ENCODE data around the gene RHOV. TPM values are rescaled to one million over a fixed set of nuclear protein-coding genes. Genes with fewer than 3 reads are reported as not detected.

RHOV gene
- total RNA-seq, 2 experiments from 2014 or later = 0.63 to 1.5 TPM

DNA sequence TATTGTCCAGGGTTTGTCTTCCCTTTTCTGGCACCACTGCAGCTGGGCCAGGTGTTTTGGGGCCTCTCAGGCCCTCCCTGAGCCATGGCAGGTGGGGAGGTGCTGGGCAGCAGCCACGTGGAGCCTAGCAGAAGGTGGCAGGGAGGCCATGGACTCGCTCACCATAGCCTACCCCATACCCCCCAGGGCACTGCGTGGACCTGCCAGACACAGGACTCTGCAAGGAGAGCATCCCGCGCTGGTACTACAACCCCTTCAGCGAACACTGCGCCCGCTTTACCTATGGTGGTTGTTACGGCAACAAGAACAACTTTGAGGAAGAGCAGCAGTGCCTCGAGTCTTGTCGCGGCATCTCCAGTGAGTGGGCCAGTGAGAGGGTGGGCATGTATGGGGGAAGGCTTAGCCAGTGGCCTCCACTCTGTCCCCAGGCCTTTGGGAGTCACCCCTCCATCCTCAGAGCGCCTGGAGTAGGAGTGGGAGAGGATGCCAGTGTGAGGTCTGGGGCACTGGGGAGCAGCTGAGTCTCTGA, 18.3 kb downstream of the RHOV start:
- intact Hi-C loops (cut with micrococcal nuclease; ENCODE audit: unreplicated experiment) = loop anchor here (5.0 kb wide), 1 partner anchor 97 kb away; the partner anchor contains the start of gene CHAC1

GRCh38 chr15:40854161-40854560, 19.9 kb downstream of the RHOV start:
- H3K4me3 ChIP-seq (ENCODE audit: low read depth, low read length, poor library complexity, severe bottlenecking) = no peak overlapping the region
- H3K9me3 ChIP-seq (ENCODE audit: low read length) = no peaks in the 10 kb centered on the region
- no peaks in the 10 kb centered on the region for H3K9me2 ChIP-seq (ENCODE audit: insufficient read depth, low read length)
- no peak overlapping the region for H3K27ac ChIP-seq (ENCODE audit: low read depth, low read length, poor library complexity, severe bottlenecking)
- no peaks in the 10 kb centered on the region for H4K20me1 ChIP-seq (ENCODE audit: insufficient read depth, low read length)
- intact Hi-C loops (cut with micrococcal nuclease; ENCODE audit: unreplicated experiment) = no loop called here
- peaks cover 15% of the 10 kb centered on the region for H3K4me1 ChIP-seq (ENCODE audit: insufficient read depth, low read length, poor library complexity, severe bottlenecking)
- no peak overlapping the region for H2AFZ ChIP-seq (ENCODE audit: low read length)
- H3K4me2 ChIP-seq (ENCODE audit: low read length) = no peak overlapping the region
- no peak for TF ChIP-seq EZH2phosphoT487 (IDR thresholded peaks at IDR 0.05; ENCODE audit: borderline replicate concordance, low read depth, low read length)
- POLR2A ChIA-PET = no interaction called here
- DNase-seq (ENCODE audit: low spot score) = no peak
- CTCF ChIA-PET (ENCODE audit: unreplicated experiment) = no interaction called here
- H3K79me2 ChIP-seq (ENCODE audit: insufficient read depth, low read depth, low read length) = no peaks in the 10 kb centered on the region
- BruUV-seq (replicated peaks) = no TSS peak
- no peaks in the 10 kb centered on the region for H3K36me3 ChIP-seq (ENCODE audit: insufficient read depth, low read length)

More for the DNA sequence above, 18.3 kb downstream of the RHOV start:
- Histone ChIP-seq H3K9me2 (ENCODE audit: insufficient read depth, low read length) (no peaks in the 10 kb centered on the region), H3K36me3 (ENCODE audit: insufficient read depth, low read length) (no peaks in the 10 kb centered on the region), H3K4me1 (ENCODE audit: insufficient read depth, low read length, poor library complexity, severe bottlenecking) (peaks cover 17% of the 10 kb centered on the region), H2AFZ (ENCODE audit: low read length) (no peak overlapping the region), H3K4me3 (ENCODE audit: low read depth, low read length, poor library complexity, severe bottlenecking) (no peak overlapping the region), H3K79me2 (ENCODE audit: insufficient read depth, low read depth, low read length) (no peaks in the 10 kb centered on the region), H3K4me2 (ENCODE audit: low read length) (no peak overlapping the region), H3K9me3 (ENCODE audit: low read length) (no peaks in the 10 kb centered on the region), H3K27ac (ENCODE audit: low read depth, low read length, poor library complexity, severe bottlenecking) (no peak overlapping the region), H4K20me1 (ENCODE audit: insufficient read depth, low read length) (no peaks in the 10 kb centered on the region)
- no TSS peak for BruUV-seq (replicated peaks)
- no peak for TF ChIP-seq EZH2phosphoT487 (IDR thresholded peaks at IDR 0.05; ENCODE audit: borderline replicate concordance, low read depth, low read length)
- TF ChIP-seq CTCF (conservative IDR thresholded peaks at IDR 0.05; ENCODE audit: low read length) = no peak
- ChIA-PET CTCF (ENCODE audit: unreplicated experiment) (interaction anchor here (1.2 kb wide), 1 partner anchor 39 kb away, joined by 5 read pairs; the partner anchor contains the start of gene VPS18), POLR2A (interaction anchor here (0.6 to 1.6 kb wide), 2 partner anchors 23 to 58 kb away, joined by 3 to 4 read pairs; no protein-coding TSS in a partner anchor)
- DNase-seq (ENCODE audit: low spot score) = no peak

GRCh38 chr15:40853241-40853890, 20.7 kb downstream of the RHOV start:
- Histone ChIP-seq H3K4me1 (ENCODE audit: insufficient read depth, low read length, poor library complexity, severe bottlenecking) (peaks cover 14% of the 10 kb centered on the region), H3K36me3 (ENCODE audit: insufficient read depth, low read length) (no peaks in the 10 kb centered on the region), H2AFZ (ENCODE audit: low read length) (no peak overlapping the region), H4K20me1 (ENCODE audit: insufficient read depth, low read length) (no peaks in the 10 kb centered on the region), H3K4me3 (ENCODE audit: low read depth, low read length, poor library complexity, severe bottlenecking) (no peak overlapping the region), H3K9me3 (ENCODE audit: low read length) (no peaks in the 10 kb centered on the region), H3K4me2 (ENCODE audit: low read length) (no peak overlapping the region), H3K9me2 (ENCODE audit: insufficient read depth, low read length) (no peaks in the 10 kb centered on the region), H3K79me2 (ENCODE audit: insufficient read depth, low read depth, low read length) (no peaks in the 10 kb centered on the region), H3K27ac (ENCODE audit: low read depth, low read length, poor library complexity, severe bottlenecking) (no peak overlapping the region)
- TF ChIP-seq CTCF (conservative IDR thresholded peaks at IDR 0.05; ENCODE audit: low read length) (no peak), EZH2phosphoT487 (IDR thresholded peaks at IDR 0.05; ENCODE audit: borderline replicate concordance, low read depth, low read length) (no peak)
- DNase-seq (ENCODE audit: low spot score) = no peak
- CTCF ChIA-PET (ENCODE audit: unreplicated experiment) = no interaction called here
- POLR2A ChIA-PET = no interaction called here
- intact Hi-C loops (cut with micrococcal nuclease; ENCODE audit: unreplicated experiment) = no loop called here
- BruUV-seq (replicated peaks) = no TSS peak
